Activated CD4-positive, alpha-beta T cell treated with anti-CD3 and anti-CD28 coated beads for 48 hours (primary cell): ENCODE measurements around the gene NANOS2.
"Not testable (repeated sequence)": the region's sequence is repeated elsewhere in the genome, so short reads cannot be mapped to it uniquely, and the experiment has no call there.

ENCODE experiments used
- DNase-seq: peaks from one replicate; pipeline ENCODE4 v3.0.0-alpha.2; 2020

NANOS2 gene

GRCh38 chr19:45873219-45873772, 41.3 kb downstream of the NANOS2 start:
- no peak for DNase-seq

- DNase-seq, result no peak
These were observed 42.3 kb downstream of the NANOS2 start for GRCh38 chr19:45872095-45872919.

GRCh38 chr19:45870798-45871197, 43.8 kb downstream of the NANOS2 start:
- no peak for DNase-seq

DNA sequence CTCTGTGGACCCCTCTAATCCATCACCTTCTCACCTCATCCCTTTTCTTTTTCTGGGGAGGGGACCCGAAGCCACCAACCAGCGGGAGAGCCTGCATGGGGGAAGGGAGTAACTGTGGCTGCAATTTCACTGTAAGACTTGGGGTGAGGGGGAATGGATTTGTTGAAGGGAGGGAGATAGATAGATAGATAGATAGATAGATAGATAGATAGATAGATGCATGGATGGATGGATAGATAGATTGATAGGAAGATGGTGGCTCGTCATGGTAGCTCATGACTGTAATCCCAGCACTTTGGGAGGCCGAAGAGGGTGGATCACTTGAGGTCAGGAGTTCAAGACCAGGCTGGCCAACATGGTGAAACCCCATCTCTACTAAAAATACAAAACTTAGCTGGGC, 47.3 kb downstream of the NANOS2 start:
- not testable (repeated sequence) for DNase-seq

- DNase-seq, result no peak
These were observed 48.0 kb downstream of the NANOS2 start for GRCh38 chr19:45866400-45867176.

DNA sequence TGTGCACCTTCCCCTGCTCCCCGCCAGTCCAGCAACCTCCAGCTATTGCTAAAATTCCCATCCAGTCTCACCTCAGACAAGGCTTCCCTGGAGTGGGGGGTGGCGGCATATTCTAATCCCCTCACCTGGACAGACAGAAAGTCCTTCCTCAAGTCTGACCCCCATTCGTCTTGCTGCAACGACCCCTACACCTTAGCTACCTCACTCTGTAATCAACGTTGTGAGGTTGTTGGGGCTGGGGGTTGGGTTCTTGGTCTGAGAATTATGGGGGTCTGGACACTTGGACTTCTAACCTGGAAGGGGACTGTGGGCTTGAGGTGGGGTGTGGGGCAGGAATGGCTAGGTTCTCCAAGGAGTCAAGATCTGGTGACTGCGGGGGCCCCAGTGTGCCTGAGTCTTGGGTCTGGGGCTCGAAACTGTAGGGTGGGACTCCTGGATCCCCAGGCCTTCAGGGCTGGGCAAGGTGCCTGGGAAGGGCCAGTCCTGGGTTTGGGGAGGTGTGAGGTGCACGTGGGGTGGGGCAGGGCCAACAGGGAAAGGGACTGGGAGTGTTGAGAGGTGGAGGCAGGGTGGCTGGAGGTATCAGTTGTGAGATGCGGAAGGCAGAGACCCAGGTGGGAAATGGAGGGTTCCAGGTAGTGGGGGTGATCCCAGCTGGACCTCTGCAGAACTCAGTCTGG, 49.2 kb downstream of the NANOS2 start:
- DNase-seq, result no peak

DNA sequence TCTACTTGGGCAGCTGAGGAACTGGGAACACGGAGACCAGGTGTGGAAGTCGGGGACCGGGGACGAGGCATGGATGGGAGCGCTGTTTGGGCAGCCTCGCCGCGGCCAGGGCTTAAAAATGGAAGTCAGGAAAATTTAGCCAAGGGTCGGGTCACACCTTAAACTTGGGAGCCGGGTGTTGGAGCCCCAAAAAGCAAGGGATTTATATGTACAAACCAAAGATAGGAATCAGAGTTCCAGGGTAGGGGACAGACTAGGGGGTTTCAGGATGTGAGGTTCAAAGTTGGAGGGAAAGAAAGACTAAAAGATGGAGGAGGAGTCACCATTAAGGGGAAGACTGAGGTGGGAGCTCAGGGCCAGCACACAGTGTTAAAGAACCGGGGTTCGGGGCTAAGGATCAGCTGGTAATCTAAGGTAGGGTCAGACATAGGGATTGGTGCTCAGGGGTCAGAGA, 49.9 kb downstream of the NANOS2 start:
- DNase-seq, result no peak

DNA sequence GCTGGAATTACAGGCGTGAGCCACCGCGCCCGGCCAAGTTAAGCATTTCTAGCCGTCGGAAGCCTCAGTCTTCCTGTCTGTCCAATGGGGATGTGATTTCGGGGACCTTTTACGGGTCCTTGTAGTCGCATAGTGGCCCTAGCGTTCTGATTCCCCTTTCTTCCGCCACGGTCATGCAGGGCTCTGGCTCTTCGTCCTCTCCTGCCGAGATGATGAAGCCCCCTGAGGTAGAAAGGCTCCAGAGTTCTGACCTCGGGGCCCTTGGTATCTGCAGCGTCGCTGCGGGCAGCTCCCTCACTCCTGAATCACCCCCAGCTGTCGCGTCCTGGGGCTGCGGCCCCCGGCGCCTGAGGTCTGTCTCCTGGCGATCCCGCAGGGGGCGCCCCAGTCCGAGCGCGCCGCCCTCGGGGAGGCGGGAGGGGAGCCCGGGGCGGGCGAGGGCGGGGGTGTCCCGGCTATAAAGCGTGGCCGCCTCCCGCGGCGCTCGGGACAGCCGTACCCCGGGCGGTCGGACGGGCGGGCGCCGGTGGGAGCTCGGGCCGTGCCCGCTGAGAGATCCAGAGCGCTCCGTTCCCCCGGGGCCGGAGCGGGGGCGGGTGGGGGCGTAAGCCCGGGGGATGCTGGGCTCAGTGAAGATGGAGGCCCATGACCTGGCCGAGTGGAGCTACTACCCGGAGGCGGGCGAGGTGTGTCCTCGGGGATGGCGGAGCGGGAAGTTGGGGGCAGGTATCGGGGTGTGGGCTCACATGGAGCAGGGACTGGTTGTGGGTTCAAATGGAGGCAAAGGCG, 50.5 kb downstream of the NANOS2 start, which contains the start of gene FOXA3:
TSS of gene FOXA3 (plus strand) at position 487 of the 789 bp plus-strand sequence. CDS start at position 618, 131 bp downstream.
- peak; percentile 68 for DNase-seq

DNA sequence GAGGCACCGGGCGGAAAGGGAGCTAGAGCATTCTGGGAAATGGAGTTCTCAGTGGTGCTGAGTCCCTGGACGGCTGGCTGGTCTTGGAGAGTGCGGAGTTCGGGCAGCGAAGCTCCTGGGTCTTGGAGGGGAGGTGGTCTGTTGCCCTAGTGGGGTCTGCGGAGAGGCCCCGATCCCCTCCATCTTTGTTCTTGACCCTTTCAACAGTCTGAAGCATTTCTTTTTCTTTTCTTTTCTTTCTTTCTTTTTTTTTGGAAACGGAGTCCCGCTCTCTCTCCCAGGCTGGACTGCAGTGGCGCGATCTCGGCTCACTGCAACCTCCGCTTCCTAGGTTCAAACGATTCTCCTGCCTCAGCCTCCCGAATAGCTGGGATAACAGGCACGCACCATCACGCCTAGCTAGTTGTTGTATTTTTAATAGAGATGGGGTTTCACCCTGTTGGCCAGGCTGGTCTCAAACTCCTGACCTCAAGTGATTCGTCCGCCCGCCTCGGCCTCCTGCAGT, 51.2 kb downstream of the NANOS2 start:
- no peak for DNase-seq
